Skeletal muscle cell (primary cell): ENCODE measurements around the gene TIMP2.
"Not testable (repeated sequence)": the region's sequence is repeated elsewhere in the genome, so short reads cannot be mapped to it uniquely, and the experiment has no call there.

ENCODE experiments used
- DNase-seq: peaks from one replicate; pipeline ENCODE4 v3.0.0-alpha.2; 2010; ENCODE audit warnings: low read depth
- H3K4me3 ChIP-seq: 2 replicates; pipeline ENCODE4 v1.5.1; 2011; ENCODE audit warnings: low read depth, mild to moderate bottlenecking, control low read depth, low read length, moderate library complexity

Gene TIMP2

GRCh38 chr17:78879635-78880186 lies 45.5 kb downstream of the TIMP2 start:
- H3K4me3 ChIP-seq, result no peak overlapping the region
- DNase-seq, result peak; percentile 93

GRCh38 chr17:78878871-78879527 lies 46.2 kb downstream of the TIMP2 start:
- peak overlapping the region; percentile 22 for H3K4me3 ChIP-seq

GRCh38 chr17:78878261-78878660 lies 46.9 kb downstream of the TIMP2 start:
- H3K4me3 ChIP-seq, result no peak overlapping the region
- no peak for DNase-seq

More at GRCh38 chr17:78878871-78879527, 46.2 kb downstream of the TIMP2 start:
- DNase-seq, result no peak

GRCh38 chr17:78876954-78877517 lies 48.2 kb downstream of the TIMP2 start:
- H3K4me3 ChIP-seq, DNase-seq: not testable (repeated sequence)

GRCh38 chr17:78876094-78876597 lies 49.0 kb downstream of the TIMP2 start:
- no peak for DNase-seq
- no peak overlapping the region for H3K4me3 ChIP-seq

- no peak overlapping the region for H3K4me3 ChIP-seq
- no peak for DNase-seq
Measured at GRCh38 chr17:78875363-78876093, 49.7 kb downstream of the TIMP2 start.

GRCh38 chr17:78873519-78874340 lies 51.5 kb downstream of the TIMP2 start:
- peak; percentile 25 for DNase-seq
- H3K4me3 ChIP-seq, result no peak overlapping the region

GRCh38 chr17:78872486-78872885 lies 52.7 kb downstream of the TIMP2 start:
- no peak for DNase-seq
- H3K4me3 ChIP-seq, result no peak overlapping the region

GRCh38 chr17:78870621-78871020 lies 54.6 kb downstream of the TIMP2 start:
- no peak overlapping the region for H3K4me3 ChIP-seq
- DNase-seq, result no peak

- DNase-seq, result peak; percentile 44
- H3K4me3 ChIP-seq, result no peak overlapping the region
Measured at GRCh38 chr17:78868391-78868790, 56.8 kb downstream of the TIMP2 start.

GRCh38 chr17:78867046-78867445 lies 58.1 kb downstream of the TIMP2 start:
- not testable (repeated sequence) for H3K4me3 ChIP-seq, DNase-seq

- H3K4me3 ChIP-seq, result no peak overlapping the region
- DNase-seq, result peak; percentile 27
Measured at GRCh38 chr17:78865682-78866390, 59.4 kb downstream of the TIMP2 start.

- no peak overlapping the region for H3K4me3 ChIP-seq
- no peak for DNase-seq
Measured at GRCh38 chr17:78864117-78864516, 61.1 kb downstream of the TIMP2 start.

GRCh38 chr17:78862073-78863023 lies 62.8 kb downstream of the TIMP2 start:
- no peak overlapping the region for H3K4me3 ChIP-seq
- DNase-seq, result peak; percentile 92

GRCh38 chr17:78861229-78861628 lies 64.0 kb downstream of the TIMP2 start:
- no peak overlapping the region for H3K4me3 ChIP-seq
- DNase-seq, result no peak

GRCh38 chr17:78859051-78859450 lies 66.1 kb downstream of the TIMP2 start:
- no peak for DNase-seq
- no peak overlapping the region for H3K4me3 ChIP-seq

GRCh38 chr17:78857266-78857665 lies 67.9 kb downstream of the TIMP2 start:
- no peak for DNase-seq
- no peak overlapping the region for H3K4me3 ChIP-seq
